Left cardiac atrium (tissue), 4 donors: ENCODE results near the gene SLC38A1. TPM values are rescaled to one million over a fixed set of nuclear protein-coding genes. Genes with fewer than 3 reads are reported as not detected.
"Not testable (repeated sequence)": the region's sequence is repeated elsewhere in the genome, so short reads cannot be mapped to it uniquely, and the experiment has no call there.

Source experiments
- ATAC-seq, 2 donors: fragments of 200-7000 bp; cut with Tn5 transposase; one replicate each; pipeline ENCODE4 v1.9.1; 2020; ENCODE audit warnings: mild to moderate bottlenecking in 2 of 2, moderate library complexity in 2 of 2
- DNase-seq: peaks from one replicate; pipeline ENCODE4 v3.0.0-alpha.2; 2020
- intact Hi-C, 2 donors: fragments of 100-400 bp; cut with DNase I; formaldehyde crosslinking; loops; one replicate each; pipeline versions ENCODE4 v1.14.1 to v1.15.1; 2022 to 2023
- total RNA-seq, 2 donors: library from RNA; stranded (reverse); fragmentation: NEBNext Ultra II Directional; extraction: Animal tissue kit (Norgen Biotek cat#: 25700); gene quantifications; one replicate each; pipeline ENCODE4 v1.2.1, GENCODE V29; 2021
- donor health status: DM: no; HTN: yes; CAD: no.
- donor health status: DM: no; HTN: yes; CAD: no; lungs with severe emphysema.
- donor health status: DM: yes; HTN: yes; CAD: no.
- donor health status: Dilated cardiomyopathy.

Gene SLC38A1
- total RNA-seq, 2 donors from 2014 or later, result 74.6 to 172 TPM

- intact Hi-C loops, result no loop called here
- peak; percentile 48 to 50 for ATAC-seq
- DNase-seq, result peak; percentile 55
Observed at GRCh38 chr12:46266869-46267574, 1.8 kb downstream of the SLC38A1 start.

DNA sequence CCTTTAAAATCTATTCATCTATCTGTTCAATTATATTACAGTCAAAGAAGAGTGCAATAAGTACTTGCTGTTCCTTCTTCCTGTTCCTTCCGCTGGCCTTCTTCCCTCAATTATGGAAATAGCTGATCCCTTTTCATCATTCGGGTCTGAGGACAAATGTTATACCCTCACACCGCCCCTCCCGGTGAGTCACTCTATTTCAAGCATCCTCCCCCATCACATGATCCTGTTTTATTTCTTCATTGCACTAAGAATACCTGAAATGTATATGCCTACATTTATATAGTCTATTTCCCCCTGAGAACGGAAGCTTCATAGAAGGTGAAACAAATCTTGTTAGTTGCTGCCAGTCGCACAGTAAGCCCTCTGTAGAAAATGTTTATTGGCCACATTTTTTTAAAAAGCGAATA, 2.5 kb downstream of the SLC38A1 start:
- DNase-seq, result no peak
- intact Hi-C loops, result no loop called here
- no peak for ATAC-seq

DNA sequence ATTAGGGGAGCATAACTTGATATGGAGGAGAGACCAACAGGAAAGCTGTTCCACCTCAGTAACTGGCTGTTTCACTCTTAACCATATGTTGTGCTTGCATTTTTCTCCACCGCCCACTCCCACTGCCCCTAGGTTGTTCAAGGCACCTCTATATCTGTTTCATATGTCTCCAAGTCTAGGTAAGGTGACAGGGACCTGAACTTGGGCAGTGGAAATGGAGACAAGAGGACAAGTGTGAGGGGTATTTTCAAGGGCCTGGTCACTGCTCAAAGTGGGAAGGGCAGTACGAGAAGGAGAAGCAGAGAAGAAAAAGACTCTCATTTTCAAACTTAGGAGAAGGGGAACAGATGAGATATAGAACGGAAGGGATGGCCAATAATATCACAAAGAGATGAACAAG, 3.1 kb downstream of the SLC38A1 start:
- ATAC-seq, result no peak
- intact Hi-C loops, result no loop called here

GRCh38 chr12:46265102-46265501, 3.7 kb downstream of the SLC38A1 start:
- intact Hi-C loops, result no loop called here
- no peak for DNase-seq
- ATAC-seq, result no peak

More for the DNA sequence above, 3.1 kb downstream of the SLC38A1 start:
- DNase-seq, result no peak

GRCh38 chr12:46264057-46264456, 4.8 kb downstream of the SLC38A1 start:
- intact Hi-C loops, result no loop called here
- ATAC-seq (no peak), DNase-seq (no peak)

GRCh38 chr12:46263140-46264016, 5.5 kb downstream of the SLC38A1 start:
- ATAC-seq (no peak), DNase-seq (no peak)
- intact Hi-C loops, result no loop called here

DNA sequence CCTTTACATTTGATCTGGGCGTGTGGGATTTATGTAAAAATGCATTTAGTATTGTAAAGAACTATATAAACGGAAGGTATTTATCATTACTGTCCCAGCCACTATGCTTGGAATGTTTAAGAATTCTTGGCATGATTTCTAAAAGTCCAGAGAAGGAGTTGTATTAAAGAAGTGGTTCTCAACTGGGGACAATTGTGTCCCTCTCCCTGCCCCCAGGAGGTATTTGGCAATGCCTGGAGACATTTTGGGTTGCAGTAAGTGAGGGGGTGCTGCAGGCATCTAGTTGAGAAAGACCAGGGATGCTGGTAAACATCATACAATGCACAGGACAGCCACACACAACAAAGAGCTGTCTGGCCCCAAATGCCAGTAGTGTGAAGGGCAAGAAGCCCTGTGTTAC, 7.2 kb downstream of the SLC38A1 start:
- intact Hi-C loops, result no loop called here
- no peak for ATAC-seq
- DNase-seq, result no peak

DNA sequence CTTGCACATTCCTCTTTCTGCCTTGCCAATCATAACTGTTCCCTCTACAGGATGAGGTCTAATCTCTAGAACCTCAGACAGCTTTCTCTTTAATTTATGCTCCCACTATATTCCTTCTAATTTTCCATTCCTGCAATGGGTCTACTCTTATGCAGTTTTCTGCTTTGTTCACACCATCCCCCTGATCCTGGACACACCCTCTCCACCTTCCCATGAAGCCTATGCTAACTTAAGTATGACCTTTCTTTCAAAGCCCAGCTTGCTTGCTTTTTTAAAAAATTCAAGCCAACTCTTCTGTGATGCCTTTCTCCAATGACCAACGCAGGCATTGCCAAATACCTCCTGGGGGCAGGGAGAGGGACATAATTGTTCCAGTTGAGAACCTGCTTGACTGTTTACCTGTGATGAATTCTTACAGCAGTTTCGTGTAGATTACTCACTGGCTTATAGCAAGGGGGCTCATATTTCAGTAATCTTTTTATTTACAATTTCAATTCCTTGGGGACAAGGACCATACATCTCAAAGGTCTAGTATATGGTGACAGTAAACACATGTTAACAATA, 7.8 kb downstream of the SLC38A1 start:
- intact Hi-C loops, result no loop called here
- DNase-seq (no peak), ATAC-seq (no peak)

DNA sequence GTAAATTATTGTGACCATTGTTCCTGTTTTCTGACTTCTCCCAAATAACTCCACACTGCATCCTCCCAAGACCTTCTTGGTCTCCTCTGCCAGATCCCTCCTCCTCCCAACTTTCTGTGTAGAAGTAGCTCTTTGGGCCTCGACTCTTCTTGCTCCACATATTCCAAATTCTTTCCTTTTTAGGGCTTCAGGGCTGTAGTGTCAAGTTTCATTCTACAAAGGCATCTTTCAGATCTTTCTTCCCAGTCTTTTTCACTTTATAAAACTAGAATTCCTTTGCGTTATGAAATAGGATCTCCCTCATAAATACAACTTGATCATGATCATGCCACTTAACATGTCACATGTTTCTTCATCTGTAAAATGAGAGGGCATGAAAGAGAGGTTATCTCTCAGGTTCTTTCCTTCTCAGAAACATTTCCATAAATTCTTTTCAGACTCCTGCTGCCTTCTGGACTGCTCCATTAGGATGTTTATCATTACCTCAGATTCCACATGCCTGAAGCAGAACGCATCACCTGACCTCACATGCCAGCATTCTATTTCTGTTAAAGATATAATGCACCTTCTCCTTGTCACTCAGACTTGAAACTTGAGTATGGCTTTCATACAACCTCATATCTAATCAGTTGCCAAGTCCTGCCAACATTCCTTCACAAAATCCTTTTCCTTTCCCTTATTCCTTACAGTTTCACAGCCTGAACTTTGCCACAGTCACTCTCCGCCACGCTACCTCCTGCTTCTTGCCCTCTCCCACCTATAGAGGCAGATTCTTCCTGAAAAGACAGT, 8.5 kb downstream of the SLC38A1 start:
- intact Hi-C loops, result no loop called here

GRCh38 chr12:46259713-46260112, 9.1 kb downstream of the SLC38A1 start:
- ATAC-seq (no peak), DNase-seq (no peak)
- intact Hi-C loops, result no loop called here

More for the DNA sequence above, 8.5 kb downstream of the SLC38A1 start:
- DNase-seq (no peak), ATAC-seq (peak in 1 of 2 donors; percentile 64)

DNA sequence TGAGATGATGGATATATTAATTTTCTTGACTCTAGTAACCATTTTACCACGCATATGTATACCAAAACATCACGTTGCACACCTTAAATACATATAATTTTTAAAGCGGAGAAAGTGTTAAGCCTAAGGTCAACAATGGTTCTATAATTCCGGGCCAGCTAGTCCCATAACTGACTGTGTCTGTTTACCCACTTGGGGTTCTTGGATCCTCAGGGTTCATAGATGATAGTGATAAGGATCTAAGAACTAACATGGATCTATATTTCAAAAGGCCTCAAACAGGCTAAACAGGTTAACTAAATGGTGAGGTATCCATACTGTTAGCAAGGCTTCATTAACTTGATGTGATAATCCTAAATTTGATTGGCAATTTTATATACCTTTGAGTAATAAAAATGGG, 9.8 kb downstream of the SLC38A1 start:
- ATAC-seq (no peak), DNase-seq (no peak)
- intact Hi-C loops, result no loop called here

GRCh38 chr12:46258129-46258528, 10.7 kb downstream of the SLC38A1 start:
- ATAC-seq, result no peak
- DNase-seq, result no peak
- intact Hi-C loops, result no loop called here

DNA sequence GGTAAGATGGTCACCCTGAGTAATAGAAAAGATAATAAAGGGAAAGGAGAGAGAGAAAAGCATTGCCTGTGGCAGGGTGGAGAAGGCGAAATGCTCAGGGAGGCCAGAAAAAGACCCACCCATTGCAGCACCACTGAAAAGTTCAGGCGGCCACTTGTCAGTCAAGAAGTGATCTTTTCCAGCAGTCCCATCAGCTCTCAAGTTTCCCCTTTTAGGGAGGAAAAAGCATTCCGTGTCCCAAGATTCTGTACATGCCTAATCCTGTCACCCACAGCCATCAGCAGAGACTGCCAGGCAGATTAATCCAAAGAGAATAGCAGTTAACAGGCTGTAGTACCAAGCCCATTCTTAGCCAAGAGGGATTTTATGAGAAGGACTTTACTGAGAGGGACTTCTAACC, 11.9 kb downstream of the SLC38A1 start:
- no peak for DNase-seq
- intact Hi-C loops, result no loop called here
- ATAC-seq, result no peak

DNA sequence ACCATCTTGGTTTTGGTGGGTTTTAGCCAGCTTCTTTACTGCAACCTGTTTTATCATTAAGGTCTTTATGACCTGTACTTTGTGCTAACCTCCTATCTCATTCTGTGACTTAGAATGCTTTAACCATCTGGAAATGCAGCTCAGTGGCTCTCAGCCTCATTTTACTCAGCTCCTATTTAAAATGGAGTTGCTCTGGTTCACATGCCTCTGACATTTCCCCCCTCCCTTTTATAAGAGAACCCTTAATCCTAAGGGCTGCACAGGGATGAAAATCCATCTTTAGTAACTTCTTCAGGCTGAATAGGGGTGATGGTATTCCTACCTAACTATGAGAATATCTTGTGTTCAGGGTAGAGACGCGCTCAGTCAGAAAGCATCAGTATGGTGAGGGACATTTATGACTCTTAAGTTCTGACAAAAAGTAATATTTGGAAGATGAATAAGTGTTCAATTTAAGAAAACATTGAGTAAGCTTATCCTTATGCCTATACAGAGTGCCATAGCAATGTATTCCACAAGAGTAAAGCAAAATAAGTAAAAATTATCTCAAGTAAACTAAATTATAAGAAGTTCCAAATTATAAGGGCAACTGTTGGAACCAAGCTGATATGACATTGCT, 15.2 kb downstream of the SLC38A1 start:
- intact Hi-C loops, result no loop called here
- DNase-seq (no peak), ATAC-seq (no peak)

GRCh38 chr12:46251994-46252393, 16.8 kb downstream of the SLC38A1 start:
- DNase-seq, ATAC-seq, intact Hi-C loops: not testable (repeated sequence)

DNA sequence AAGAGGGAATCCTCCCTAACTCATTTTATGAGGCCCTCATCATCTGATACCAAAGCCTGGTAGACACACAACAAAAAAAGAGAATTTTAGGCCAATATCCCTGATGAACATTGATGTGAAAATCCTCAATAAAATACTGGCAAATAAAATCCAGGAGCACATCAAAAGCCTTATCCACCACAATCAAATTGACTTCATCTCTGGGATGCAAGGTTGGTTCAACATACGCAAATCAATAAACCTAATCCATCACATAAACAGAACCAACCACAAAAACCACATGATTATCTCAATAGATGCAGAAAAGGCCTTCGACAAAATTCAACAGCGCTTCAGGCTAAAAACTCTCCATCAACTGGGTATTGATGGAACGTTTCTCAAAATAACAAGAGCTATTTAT, 18.9 kb downstream of the SLC38A1 start:
- DNase-seq, intact Hi-C loops, ATAC-seq: not testable (repeated sequence)

- ATAC-seq (no peak), DNase-seq (no peak)
- intact Hi-C loops, result no loop called here
Observed at GRCh38 chr12:46246021-46246700, 22.7 kb downstream of the SLC38A1 start.

GRCh38 chr12:46244997-46245396, 23.8 kb downstream of the SLC38A1 start:
- ATAC-seq (no peak), DNase-seq (no peak)
- intact Hi-C loops, result no loop called here
